Breast epithelium (tissue), 4 donors: ENCODE measurements around the gene GYG1. TPM values are rescaled to one million over a fixed set of nuclear protein-coding genes. Genes with fewer than 3 reads are reported as not detected.

Source experiments
- DNase-seq, 2 donors: peaks; one replicate each; pipeline ENCODE4 v3.0.0-alpha.2; 2019; ENCODE audit warnings: low spot score in 2 of 2
- H3K27ac ChIP-seq, 2 donors: fragments of 200-600 bp; sonication (generic) in 1 of 2; one replicate each; pipeline ENCODE4 v1.5.1; 2016 to 2019; ENCODE audit warnings: mild to moderate bottlenecking in 1 of 2
- H3K27me3 ChIP-seq, 2 donors: fragments of 200-600 bp; sonication (generic) in 1 of 2; one replicate each; pipeline versions ENCODE4 v1.5.1 to v1.6.0; 2017 to 2019; ENCODE audit warnings: control low read depth in 1 of 2, mild to moderate bottlenecking in 1 of 2
- H3K36me3 ChIP-seq: fragments of 200-600 bp; one replicate; pipeline ENCODE4 v1.5.1; 2019
- H3K4me1 ChIP-seq, 2 donors: fragments of 200-600 bp; sonication (generic); one replicate each; pipeline ENCODE4 v1.5.1; 2016 to 2019; ENCODE audit warnings: control low read depth in 1 of 2
- H3K4me3 ChIP-seq, 3 donors: fragments of 200-600 bp; sonication (generic); 1 replicate in 2 of 3; 2 replicates in 1 of 3; pipeline ENCODE4 v1.5.1; 2016 to 2019; ENCODE audit warnings: mild to moderate bottlenecking in 3 of 3, moderate library complexity in 2 of 3
- H3K9me3 ChIP-seq, 2 donors: fragments of 200-600 bp; sonication (generic) in 1 of 2; one replicate each; pipeline ENCODE4 v1.5.1; 2016 to 2019; ENCODE audit warnings: control low read depth in 1 of 2
- POLR2A ChIP-seq: fragments of 450-650 bp; IDR thresholded peaks from one replicate; pipeline ENCODE4 v1.6.1; 2016; ENCODE audit warnings: antibody characterized with exemption, mild to moderate bottlenecking, moderate library complexity
- POLR2AphosphoS5 ChIP-seq, 3 donors: sonication (generic); formaldehyde crosslinking; IDR thresholded peaks; one replicate each; pipeline ENCODE4 v1.6.1; 2017; ENCODE audit warnings: antibody characterized with exemption in 3 of 3
- intact Hi-C: fragments of 100-400 bp; cut with DNase I; formaldehyde crosslinking; loops from one replicate; pipeline ENCODE4 v1.15.1; 2023; ENCODE audit warnings: low total_unique reads
- total RNA-seq, 3 donors: library from RNA; depleted of rRNA; stranded (reverse); fragments of >200 nt; gene quantifications; one replicate each; pipeline ENCODE4 v1.1.0, GENCODE V29; 2016
- TF ChIP-seq, protein P1 (sequence below), 3 donors: fragments of 450-650 bp; IDR thresholded peaks; one replicate each; pipeline ENCODE4 v1.5.1; 2016 to 2017; ENCODE audit warnings: antibody characterized with exemption in 3 of 3, mild to moderate bottlenecking in 3 of 3, moderate library complexity in 3 of 3

The GYG1 gene
- total RNA-seq, 3 donors from 2014 or later, result 25.8 to 36.1 (median 35.9) TPM

DNA sequence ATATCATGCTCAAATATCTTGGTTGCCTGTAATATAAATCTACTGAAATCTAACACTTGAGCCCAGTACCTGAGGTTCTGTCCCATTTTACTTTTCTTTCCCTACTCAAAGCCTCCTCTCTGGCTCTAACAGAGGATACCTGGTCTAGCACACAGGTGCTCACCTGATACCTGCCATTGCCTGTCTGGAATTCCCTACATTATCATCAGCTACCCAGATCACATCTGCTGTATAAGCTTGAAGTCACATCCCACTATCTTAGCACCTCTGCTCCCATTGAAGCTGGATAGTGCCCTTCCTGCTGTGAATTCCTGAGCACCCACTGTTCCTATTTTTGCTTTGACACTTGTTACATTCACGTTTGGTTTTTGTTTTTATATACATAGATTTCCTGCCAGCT lies 30.5 kb downstream of the GYG1 start:
- intact Hi-C loops, result no loop called here
- Histone ChIP-seq H3K27ac (no peak overlapping the region), H3K4me3 (no peak overlapping the region), H3K9me3 (peaks cover 0 to 8% of the 10 kb centered on the region in 2 donors), H3K36me3 (no peaks in the 10 kb centered on the region), H3K27me3 (no peaks in the 10 kb centered on the region), H3K4me1 (no peaks in the 10 kb centered on the region)
- TF ChIP-seq POLR2A (no peak), POLR2AphosphoS5 (IDR thresholded peaks at IDR 0.05) (no peak)
- TF ChIP-seq, protein P1, sequence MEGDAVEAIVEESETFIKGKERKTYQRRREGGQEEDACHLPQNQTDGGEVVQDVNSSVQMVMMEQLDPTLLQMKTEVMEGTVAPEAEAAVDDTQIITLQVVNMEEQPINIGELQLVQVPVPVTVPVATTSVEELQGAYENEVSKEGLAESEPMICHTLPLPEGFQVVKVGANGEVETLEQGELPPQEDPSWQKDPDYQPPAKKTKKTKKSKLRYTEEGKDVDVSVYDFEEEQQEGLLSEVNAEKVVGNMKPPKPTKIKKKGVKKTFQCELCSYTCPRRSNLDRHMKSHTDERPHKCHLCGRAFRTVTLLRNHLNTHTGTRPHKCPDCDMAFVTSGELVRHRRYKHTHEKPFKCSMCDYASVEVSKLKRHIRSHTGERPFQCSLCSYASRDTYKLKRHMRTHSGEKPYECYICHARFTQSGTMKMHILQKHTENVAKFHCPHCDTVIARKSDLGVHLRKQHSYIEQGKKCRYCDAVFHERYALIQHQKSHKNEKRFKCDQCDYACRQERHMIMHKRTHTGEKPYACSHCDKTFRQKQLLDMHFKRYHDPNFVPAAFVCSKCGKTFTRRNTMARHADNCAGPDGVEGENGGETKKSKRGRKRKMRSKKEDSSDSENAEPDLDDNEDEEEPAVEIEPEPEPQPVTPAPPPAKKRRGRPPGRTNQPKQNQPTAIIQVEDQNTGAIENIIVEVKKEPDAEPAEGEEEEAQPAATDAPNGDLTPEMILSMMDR (IDR thresholded peaks at IDR 0.05), result no peak
- no peak for DNase-seq

GRCh38 chr3:149023951-149024350 lies 32.6 kb downstream of the GYG1 start:
- H3K4me3 ChIP-seq, result no peak overlapping the region
- H3K4me1 ChIP-seq, result no peaks in the 10 kb centered on the region
- H3K27ac ChIP-seq, result no peak overlapping the region
- DNase-seq, result no peak
- peaks cover 0 to 8% of the 10 kb centered on the region in 2 donors for H3K9me3 ChIP-seq
- intact Hi-C loops, result no loop called here
- no peaks in the 10 kb centered on the region for H3K27me3 ChIP-seq
- H3K36me3 ChIP-seq, result no peaks in the 10 kb centered on the region
- no peak for TF ChIP-seq POLR2A
- no peak for TF ChIP-seq POLR2AphosphoS5 (IDR thresholded peaks at IDR 0.05)
- TF ChIP-seq, protein P1 (IDR thresholded peaks at IDR 0.05), result no peak

DNA sequence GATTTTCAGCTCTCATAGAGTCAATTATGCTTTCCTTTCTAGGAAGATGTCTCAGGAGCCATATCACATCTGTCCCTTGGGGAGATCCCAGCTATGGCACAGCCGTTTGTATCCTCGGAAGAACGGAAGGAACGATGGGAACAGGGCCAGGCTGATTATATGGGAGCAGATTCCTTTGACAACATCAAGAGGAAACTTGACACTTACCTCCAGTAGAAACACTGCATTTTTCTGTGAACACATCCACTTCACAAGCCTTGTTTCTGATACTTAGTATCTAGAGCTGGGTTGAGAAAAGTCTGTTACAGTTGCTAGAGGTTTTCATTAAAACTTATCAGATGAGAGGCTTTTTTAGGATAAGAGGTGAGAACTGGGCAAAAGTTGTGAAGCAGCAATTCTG lies 35.4 kb downstream of the GYG1 start:
- TF ChIP-seq, protein P1 (IDR thresholded peaks at IDR 0.05), result no peak
- TF ChIP-seq POLR2AphosphoS5 (IDR thresholded peaks at IDR 0.05) (no peak), POLR2A (no peak)
- peaks cover 0 to 8% of the 10 kb centered on the region in 2 donors for H3K9me3 ChIP-seq
- no peaks in the 10 kb centered on the region for H3K27me3 ChIP-seq
- no peak overlapping the region for H3K27ac ChIP-seq
- no peak overlapping the region for H3K4me3 ChIP-seq
- intact Hi-C loops, result no loop called here
- DNase-seq, result no peak
- H3K4me1 ChIP-seq, result no peaks in the 10 kb centered on the region
- no peaks in the 10 kb centered on the region for H3K36me3 ChIP-seq

DNA sequence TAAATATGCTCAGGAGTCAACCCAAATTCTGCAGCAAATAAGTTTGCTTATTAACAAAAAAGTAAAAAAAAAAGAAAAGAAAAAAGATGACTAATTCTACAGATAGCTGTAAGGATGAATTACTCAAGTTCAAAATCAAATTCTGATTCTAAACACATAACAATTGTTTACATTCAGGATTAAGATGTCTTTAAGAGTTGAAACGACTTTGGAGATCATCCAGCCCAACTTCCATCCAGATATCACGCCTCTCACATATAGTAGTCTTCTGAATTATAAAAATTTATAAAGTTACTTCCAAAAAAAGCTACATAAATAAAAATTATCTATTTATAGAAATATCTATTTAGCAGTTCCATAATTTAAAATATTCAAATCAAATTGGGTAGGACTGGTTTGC lies 39.8 kb downstream of the GYG1 start:
- DNase-seq, result no peak
- no peak for TF ChIP-seq POLR2AphosphoS5 (IDR thresholded peaks at IDR 0.05)
- TF ChIP-seq POLR2A, result no peak
- TF ChIP-seq, protein P1 (IDR thresholded peaks at IDR 0.05), result no peak
- intact Hi-C loops, result no loop called here
- Histone ChIP-seq H3K27ac (no peak overlapping the region), H3K36me3 (no peaks in the 10 kb centered on the region), H3K4me3 (no peak overlapping the region), H3K4me1 (no peaks in the 10 kb centered on the region), H3K9me3 (no peaks in the 10 kb centered on the region), H3K27me3 (no peaks in the 10 kb centered on the region)

DNA sequence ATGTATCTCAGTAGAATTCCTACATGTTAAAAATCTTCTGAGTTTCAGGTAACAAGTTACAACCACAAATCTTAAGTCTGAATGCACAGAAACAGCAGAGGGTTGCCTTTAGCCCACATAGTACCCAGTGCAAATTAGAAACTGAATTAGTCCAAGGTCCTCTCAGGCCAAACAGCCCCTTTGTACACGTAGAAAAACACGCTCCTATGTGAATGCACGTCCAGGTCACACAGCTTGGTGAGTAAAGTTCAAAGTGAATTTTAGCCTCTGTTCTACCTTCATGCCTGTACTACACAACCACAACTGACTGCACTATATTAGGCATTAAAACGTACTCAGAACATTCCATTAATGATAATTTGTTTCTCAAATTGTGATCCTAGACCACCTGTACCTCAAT lies 46.3 kb downstream of the GYG1 start:
- no peak overlapping the region for H3K4me3 ChIP-seq
- no peak overlapping the region for H3K27ac ChIP-seq
- H3K4me1 ChIP-seq, result no peaks in the 10 kb centered on the region
- H3K27me3 ChIP-seq, result no peaks in the 10 kb centered on the region
- TF ChIP-seq, protein P1 (IDR thresholded peaks at IDR 0.05), result no peak
- TF ChIP-seq POLR2A (no peak), POLR2AphosphoS5 (IDR thresholded peaks at IDR 0.05) (no peak)
- no peaks in the 10 kb centered on the region for H3K9me3 ChIP-seq
- intact Hi-C loops, result no loop called here
- no peaks in the 10 kb centered on the region for H3K36me3 ChIP-seq
- no peak for DNase-seq
